Nucleus accumbens (tissue), 56 donors: ENCODE results near the gene GLI1.
"Not testable (repeated sequence)": the region's sequence is repeated elsewhere in the genome, so short reads cannot be mapped to it uniquely, and the experiment has no call there.

ENCODE experiments used
- DNase-seq, 56 donors: peaks; one replicate each; lab custom pipeline; 2025; lab: John Stamatoyannopoulos, UW

Gene GLI1

DNA sequence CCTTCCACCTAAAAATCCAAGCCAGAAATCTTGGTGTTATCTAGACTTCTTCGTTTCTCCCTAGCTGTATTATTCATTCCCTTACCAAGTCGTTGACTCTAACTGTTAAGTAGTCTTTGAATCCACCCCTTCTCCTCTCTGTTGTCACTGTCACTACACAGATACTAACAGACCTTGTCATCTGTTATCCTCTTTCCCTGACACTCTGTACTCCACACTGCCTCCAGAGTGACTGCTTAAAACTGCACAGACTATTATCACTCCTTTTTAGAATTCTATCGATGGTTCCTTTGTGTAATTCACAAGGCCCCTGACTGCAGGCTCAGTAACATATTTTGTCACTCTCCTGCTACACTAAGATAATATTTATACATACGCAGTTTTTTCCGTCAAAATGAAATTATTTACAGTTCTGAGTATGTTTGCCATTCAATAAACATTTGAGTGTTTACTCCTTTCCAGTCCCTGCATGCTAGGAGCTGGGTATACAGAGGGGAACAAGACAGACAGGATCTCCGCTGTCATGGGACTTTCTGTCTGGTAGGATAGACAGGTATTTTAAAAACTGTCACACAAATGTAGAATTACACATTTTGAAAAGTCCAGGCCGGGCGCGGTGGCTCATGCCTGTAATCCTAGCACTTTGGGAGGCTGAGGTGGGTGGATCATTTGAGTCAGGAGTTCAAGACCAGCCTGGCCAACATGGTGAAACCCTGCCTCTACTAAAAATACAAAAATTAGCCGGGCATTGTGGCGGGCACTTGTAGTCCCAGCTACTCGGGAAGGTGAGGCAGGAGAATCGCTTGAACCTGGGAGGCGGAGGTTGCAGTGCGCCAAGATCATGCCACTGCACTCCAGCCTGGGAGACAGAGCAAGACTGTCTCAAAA is 32.1 kb downstream of the GLI1 start:
- peak in 1 of 56 donors; percentile 21 for DNase-seq

- not testable (repeated sequence) for DNase-seq
These were observed 35.6 kb downstream of the GLI1 start for GRCh38 chr12:57495051-57495701.

DNA sequence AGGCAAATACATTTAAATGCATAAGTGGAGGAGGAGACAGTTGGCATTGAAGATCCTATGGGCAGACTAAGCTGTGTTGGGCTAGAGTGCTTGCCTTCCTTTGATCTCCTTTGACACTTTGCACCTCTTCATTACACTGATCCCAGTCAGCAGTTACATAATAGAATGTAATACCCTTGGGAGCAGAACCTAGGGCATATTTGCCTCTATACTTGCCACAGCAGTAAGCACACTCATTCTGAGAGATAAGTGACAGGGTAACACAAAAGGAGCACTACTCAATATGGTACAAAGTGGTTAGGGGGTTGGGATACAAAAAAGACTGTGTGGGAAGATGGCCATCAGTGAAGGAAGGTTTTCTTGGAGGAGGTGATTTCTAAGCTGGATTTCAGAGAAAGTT is 37.2 kb downstream of the GLI1 start:
- no peak for DNase-seq

DNA sequence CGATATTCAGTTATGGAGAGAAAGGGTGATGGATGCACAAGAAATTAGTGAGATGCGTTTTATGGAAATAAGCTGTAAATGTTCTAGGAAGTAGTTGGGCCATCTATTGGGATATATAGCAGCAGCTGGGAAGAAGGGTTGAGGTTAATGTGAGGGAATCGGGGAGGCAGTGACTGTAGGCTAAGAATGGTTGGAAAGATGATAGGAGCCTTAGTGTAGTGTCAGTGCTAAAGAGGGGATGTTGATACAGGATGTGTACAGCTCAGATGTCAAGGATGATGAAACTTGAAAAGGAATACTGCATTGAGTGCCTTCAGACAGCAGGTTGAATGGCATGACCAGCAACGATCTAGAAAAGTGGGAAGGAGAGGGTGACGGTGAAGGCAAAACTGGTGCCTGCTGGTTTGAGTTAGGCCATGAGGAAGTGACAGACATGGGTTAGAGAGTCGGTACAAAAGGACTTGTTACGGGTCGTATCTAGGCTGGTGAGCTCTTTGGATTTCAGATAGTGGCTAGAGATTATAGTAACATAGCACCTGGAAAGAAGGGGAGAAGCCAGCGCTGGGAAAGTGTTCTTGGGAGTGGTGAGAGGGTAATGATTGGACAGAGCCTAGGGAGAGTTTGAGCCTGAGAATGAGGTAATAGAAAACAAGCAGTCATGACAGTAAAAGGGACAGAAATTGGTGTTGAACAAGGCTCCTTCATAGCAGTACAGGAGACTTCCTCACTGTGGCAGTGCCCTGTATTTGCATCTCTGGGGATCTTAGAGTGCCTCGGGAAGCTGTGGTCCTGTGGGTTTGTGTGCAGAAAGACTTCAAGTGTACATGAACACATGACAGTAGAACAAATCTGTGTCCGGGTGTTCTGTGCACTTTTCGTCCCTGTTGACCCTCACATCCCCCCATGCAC is 37.9 kb downstream of the GLI1 start:
- DNase-seq: no peak

DNA sequence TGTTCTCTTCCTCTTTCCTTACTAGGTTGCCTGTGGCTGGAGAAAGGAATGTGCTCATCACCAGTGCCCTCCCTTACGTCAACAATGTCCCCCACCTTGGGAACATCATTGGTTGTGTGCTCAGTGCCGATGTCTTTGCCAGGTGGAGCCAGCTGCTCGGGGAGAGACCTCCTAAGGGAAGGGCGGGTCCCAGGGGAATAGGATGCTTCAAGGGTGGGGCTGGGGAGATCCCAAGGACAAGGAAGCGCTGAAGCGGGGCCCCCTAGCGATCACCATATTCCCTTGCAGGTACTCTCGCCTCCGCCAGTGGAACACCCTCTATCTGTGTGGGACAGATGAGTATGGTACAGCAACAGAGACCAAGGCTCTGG is 38.5 kb downstream of the GLI1 start:
- DNase-seq: no peak

- no peak for DNase-seq
These were observed 39.0 kb downstream of the GLI1 start for GRCh38 chr12:57498571-57498970.

DNA sequence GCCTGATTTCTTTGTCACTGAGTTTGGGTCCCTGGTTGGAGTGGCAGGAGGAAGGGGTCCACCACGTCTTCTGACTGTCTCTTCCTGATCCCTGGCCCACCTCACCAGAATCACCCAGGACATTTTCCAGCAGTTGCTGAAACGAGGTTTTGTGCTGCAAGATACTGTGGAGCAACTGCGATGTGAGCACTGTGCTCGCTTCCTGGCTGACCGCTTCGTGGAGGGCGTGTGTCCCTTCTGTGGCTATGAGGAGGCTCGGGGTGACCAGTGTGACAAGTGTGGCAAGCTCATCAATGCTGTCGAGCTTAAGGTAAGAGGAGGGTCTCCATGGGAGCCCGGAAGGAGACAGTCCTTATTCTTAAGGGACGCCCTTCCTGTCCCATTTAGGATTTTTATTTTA is 40.6 kb downstream of the GLI1 start:
- DNase-seq: no peak

DNA sequence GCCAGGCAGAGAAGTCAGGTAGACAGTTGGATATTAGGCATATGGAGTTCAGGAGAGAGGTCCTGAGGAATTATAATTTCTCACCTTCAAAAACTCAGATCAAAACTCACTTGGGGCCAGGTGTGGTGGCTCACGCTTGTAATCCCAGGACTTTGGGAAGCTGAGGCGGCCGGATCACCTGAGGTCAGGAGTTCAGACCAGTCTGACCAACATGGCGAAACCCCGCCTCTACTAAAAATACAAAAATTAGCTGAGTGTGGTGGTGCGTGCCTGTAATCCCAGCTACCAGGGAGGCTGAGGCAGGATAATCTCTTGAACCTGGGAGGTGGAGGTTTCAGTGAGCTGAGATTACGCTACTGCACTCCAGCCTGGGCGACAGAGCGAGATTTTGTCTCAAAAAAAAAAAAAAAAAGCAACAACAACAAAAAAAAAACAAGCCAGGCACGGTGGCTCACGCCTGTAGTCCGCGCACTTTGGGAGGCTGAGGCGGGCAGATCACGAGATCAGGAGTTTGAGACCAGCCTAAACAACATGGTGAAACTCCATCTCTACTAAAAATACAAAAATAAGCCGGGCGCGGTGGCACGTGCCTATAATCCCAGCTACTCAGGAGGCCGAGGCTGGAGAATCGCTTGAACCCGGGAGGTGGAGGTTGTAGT is 42.9 kb downstream of the GLI1 start:
- DNase-seq: not testable (repeated sequence)

DNA sequence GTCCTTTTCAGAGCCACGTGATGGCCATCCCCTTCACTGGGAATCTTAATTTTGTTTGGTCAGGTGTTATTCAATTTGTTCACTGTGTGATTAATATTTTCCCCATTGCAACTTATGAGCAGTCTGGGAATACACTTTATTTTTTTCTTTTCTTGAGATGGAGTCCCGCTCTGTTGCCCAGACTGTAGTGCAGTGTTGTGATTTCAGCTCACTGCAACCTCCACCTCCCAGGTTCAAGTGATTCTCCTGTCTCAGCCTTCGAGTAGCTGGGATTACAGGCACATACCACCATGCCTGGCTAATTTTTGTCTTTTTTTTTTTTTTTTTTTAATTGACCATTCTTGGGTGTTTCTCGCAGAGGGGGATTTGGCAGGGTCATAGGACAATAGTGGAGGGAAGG is 47.0 kb downstream of the GLI1 start:
- DNase-seq: not testable (repeated sequence)

- DNase-seq: not testable (repeated sequence)
These were observed 48.2 kb downstream of the GLI1 start for GRCh38 chr12:57507796-57508195.

DNA sequence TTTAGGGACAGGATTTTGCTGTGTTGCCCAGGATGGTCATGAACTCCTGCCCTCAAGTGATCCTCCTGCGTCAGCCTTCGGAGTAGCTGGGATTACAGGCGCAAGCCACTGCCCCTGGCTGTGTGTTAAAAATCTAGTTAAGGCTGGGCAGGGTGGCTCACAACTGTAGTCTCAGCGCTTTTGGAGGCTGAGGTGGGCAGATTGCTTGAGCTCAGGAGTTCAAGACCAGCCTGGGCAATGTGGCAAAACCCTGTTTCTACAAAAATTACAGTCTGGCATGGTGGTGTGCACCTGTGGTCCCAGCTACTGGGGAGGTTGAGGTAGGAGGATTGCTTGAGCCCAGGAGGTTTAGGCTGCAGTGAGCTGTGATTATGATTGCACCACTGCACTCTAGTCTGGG is 51.6 kb downstream of the GLI1 start:
- no peak for DNase-seq

DNA sequence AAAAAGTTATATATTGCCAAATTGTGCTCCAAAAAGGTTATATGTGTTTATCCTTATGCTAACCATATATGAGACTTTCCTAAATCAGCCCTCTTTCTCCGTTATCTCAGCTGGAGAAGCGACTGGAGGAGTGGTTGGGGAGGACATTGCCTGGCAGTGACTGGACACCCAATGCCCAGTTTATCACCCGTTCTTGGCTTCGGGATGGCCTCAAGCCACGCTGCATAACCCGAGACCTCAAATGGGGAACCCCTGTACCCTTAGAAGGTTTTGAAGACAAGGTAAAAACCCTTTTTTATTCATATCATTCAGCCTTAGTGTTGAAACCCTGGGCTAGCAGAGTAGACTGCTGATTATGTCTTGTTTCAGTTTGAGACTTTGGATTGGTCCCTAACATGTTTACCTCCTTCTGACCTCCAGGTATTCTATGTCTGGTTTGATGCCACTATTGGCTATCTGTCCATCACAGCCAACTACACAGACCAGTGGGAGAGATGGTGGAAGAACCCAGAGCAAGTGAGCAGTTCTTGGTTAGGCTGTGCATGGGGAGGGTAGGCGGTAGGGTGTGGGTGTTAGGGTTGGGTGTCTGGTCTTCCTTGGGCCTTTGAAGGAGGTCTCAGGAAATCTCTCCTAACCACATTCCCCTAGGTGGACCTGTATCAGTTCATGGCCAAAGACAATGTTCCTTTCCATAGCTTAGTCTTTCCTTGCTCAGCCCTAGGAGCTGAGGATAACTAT is 52.2 kb downstream of the GLI1 start:
- no peak for DNase-seq

DNA sequence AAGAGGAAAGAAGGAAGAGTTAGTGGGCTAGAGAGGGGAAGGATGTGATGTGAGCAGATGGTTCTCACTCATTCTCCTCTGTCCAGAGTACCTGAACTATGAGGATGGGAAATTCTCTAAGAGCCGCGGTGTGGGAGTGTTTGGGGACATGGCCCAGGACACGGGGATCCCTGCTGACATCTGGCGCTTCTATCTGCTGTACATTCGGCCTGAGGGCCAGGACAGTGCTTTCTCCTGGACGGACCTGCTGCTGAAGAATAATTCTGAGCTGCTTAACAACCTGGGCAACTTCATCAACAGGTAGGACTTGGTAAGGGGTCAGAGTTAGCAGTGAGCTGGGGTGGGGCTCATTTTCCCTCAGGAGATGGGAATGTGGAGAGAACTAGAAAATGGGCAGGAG is 53.1 kb downstream of the GLI1 start:
- DNase-seq: no peak

GRCh38 chr12:57513266-57513665 is 53.7 kb downstream of the GLI1 start:
- no peak for DNase-seq

DNA sequence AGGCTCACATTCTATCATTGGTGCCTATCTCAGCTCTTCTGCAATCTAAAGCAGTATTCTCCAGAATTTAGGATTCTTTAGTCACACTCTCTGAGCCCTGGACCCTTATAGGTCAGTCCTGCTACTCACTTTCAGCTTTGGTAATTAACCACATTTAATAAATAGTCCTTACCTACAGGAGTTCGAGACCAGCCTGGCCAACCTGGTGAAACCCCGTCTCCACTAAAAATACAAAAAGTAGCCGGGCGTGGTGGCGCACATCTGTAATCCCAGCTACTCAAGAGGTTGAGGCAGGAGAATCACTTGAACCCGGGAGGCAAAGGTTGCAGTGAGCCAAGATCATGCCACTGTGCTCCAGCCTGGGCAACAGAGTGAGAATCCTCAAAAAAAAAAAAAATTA is 54.1 kb downstream of the GLI1 start:
- not testable (repeated sequence) for DNase-seq

GRCh38 chr12:57514246-57514645 is 54.7 kb downstream of the GLI1 start:
- DNase-seq: not testable (repeated sequence)

DNA sequence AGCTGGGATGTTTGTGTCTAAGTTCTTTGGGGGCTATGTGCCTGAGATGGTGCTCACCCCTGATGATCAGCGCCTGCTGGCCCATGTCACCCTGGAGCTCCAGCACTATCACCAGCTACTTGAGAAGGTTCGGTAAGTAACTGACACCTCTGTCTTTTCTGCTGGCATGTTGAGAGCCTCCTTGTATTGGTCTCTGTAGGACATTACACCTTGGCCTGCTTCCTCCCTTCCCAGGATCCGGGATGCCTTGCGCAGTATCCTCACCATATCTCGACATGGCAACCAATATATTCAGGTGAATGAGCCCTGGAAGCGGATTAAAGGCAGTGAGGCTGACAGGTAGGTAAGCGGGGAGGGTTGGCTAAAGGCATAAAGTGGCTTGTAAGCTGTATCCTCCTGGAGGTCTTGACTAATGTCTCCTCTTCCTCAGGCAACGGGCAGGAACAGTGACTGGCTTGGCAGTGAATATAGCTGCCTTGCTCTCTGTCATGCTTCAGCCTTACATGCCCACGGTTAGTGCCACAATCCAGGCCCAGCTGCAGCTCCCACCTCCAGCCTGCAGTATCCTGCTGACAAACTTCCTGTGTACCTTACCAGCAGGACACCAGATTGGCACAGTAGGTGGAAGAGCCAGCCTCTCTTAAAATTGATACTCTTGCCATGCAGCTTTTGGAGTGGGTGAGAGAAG is 55.3 kb downstream of the GLI1 start:
- no peak for DNase-seq

- no peak for DNase-seq
These were observed 55.9 kb downstream of the GLI1 start for GRCh38 chr12:57515408-57515933.
